HT1080 (cell line): ENCODE results near the gene RITA1. TPM values are rescaled to one million over a fixed set of nuclear protein-coding genes. Genes with fewer than 3 reads are reported as not detected.
A peak's percentile ranks its signal among the peaks of the same experiment; 100 is the strongest.
"Not testable (repeated sequence)": the region's sequence is repeated elsewhere in the genome, so short reads cannot be mapped to it uniquely, and the experiment has no call there.

Experiments used
- DNase-seq: peaks from one replicate; pipeline ENCODE4 v3.0.0-alpha.2; 2015; ENCODE audit warnings: low read depth
- polyA plus RNA-seq, 2 experiments: library from polyadenylated mRNA; depleted of rRNA; stranded (reverse); fragments of >200 nt; gene quantifications; 2 replicates each; pipeline ENCODE4 v1.2.3, GENCODE V29; 2015
- total RNA-seq: library from RNA; depleted of rRNA; stranded (reverse); fragments of >200 nt; shearing (Covaris generic); gene quantifications from 2 replicates; pipeline ENCODE4 v1.2.3, GENCODE V29; 2014; rRNA removed

The RITA1 gene
- 50.0 and 58.8 TPM in 2 replicates for total RNA-seq
- 37.7 and 41.2 TPM in 2 replicates for polyA plus RNA-seq (2015; cell fraction: cytosol; rRNA removed)
- 15.7 and 19.1 TPM in 2 replicates for polyA plus RNA-seq (2015; cell fraction: nucleus; rRNA removed)

GRCh38 chr12:113185180-113186032, at the start of gene RITA1, which contains the start of gene DDX54:
RITA1 (plus strand) TSS chr12:113185721; CDS start chr12:113186747, 1,026 bp downstream.
DDX54 (minus strand) TSS chr12:113185478; CDS start chr12:113185451, 27 bp downstream.
- DNase-seq: peak; percentile 79

GRCh38 chr12:113136128-113136989, 49.2 kb upstream of the RITA1 start:
- DNase-seq: no peak

- DNase-seq: no peak
Measured at GRCh38 chr12:113136990-113137511, 48.5 kb upstream of the RITA1 start.

GRCh38 chr12:113137861-113138783, 47.4 kb upstream of the RITA1 start:
- DNase-seq: no peak

GRCh38 chr12:113138826-113139225, 46.7 kb upstream of the RITA1 start:
- DNase-seq: no peak

GRCh38 chr12:113140706-113141105, 44.8 kb upstream of the RITA1 start:
- DNase-seq: no peak

GRCh38 chr12:113141716-113142115, 43.8 kb upstream of the RITA1 start:
- DNase-seq: not testable (repeated sequence)

- DNase-seq: peak; percentile 19
Measured at GRCh38 chr12:113142173-113142885, 43.2 kb upstream of the RITA1 start.

GRCh38 chr12:113142886-113143332, 42.6 kb upstream of the RITA1 start:
- DNase-seq: no peak

GRCh38 chr12:113143959-113144358, 41.6 kb upstream of the RITA1 start:
- DNase-seq: no peak

- DNase-seq: no peak
Measured at GRCh38 chr12:113144806-113145205, 40.7 kb upstream of the RITA1 start.

GRCh38 chr12:113145720-113146551, 39.6 kb upstream of the RITA1 start:
- no peak for DNase-seq

GRCh38 chr12:113146999-113147398, 38.5 kb upstream of the RITA1 start:
- no peak for DNase-seq

GRCh38 chr12:113149361-113150150, 36.0 kb upstream of the RITA1 start, which contains the start of gene CFAP73:
CFAP73 (plus strand) TSS chr12:113149724; CDS start chr12:113149858, 134 bp downstream.
- DNase-seq: peak; percentile 86

- DNase-seq: no peak
Measured at GRCh38 chr12:113151655-113152054, 33.9 kb upstream of the RITA1 start.

- no peak for DNase-seq
Measured at GRCh38 chr12:113152196-113152834, 33.2 kb upstream of the RITA1 start.
